Activated CD8-positive, alpha-beta memory T cell treated with anti-CD3 and anti-CD28 coated beads, Interleukin-2, amount 50 U/mL, for 1 hour (primary cell): ENCODE data around the gene HOXB4.

Experiments used
- DNase-seq: peaks from one replicate; pipeline ENCODE4 v3.0.0-alpha.2; 2020; ENCODE audit errors: extremely low read depth

Gene HOXB4

DNA sequence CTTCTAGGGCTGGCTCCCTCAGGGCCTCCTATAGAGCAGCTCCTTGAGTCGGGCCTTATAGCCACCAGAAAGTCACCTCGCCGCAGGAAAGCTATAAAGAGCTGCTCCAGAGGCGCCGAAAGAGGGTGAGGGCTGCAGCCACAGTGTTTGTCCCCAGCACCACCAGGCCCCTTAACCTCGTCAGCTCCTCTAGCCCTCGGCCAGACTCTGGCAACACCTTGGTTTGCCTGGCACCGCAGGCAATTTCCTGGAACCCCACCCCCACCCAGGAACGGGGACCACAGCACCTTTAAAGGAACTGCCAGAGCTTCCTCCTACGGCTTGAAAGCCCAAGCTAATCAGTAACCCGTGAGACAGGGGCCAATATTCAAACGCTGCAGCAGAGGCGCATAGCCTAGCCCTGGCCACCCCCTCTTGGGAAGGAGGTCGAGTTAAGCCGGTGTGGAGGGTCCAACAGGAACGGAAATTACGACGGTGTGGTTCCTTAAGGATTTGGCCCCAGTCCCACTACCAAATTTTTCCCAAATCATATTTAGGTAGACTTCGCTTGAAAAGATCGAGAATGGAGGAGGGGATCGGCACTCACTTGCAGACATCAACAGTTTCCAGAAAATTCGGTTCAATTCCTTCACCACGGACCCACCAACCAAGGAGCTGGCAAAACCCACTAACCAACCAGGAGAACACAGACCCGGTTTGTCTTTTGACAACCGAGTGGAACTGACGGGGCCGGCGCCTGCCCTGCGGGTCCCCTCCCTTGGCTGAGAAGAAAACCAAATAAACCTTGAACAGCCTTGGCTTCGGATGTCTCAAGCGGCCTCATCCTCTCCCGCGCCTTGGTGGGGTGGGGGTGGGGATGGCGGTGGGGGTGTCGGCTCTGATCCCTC, 23.6 kb upstream of the HOXB4 start:
- DNase-seq, result no peak

DNA sequence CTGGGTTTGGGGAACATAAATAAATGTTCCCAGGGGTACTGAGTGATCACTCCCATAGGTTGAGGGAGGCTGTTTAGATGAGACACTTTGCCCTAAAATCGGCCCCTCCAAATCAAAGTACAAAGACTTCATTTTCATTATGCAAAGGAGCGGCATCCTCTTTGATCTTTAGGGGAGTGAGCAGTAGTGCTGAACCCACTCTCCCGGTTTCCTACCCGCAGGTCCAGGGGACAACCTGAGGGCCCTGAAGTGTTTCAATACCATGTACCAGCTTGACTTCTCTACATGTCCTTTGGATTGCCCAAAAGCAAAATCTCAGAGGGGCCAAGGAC, 23.0 kb upstream of the HOXB4 start:
- DNase-seq, result no peak

DNA sequence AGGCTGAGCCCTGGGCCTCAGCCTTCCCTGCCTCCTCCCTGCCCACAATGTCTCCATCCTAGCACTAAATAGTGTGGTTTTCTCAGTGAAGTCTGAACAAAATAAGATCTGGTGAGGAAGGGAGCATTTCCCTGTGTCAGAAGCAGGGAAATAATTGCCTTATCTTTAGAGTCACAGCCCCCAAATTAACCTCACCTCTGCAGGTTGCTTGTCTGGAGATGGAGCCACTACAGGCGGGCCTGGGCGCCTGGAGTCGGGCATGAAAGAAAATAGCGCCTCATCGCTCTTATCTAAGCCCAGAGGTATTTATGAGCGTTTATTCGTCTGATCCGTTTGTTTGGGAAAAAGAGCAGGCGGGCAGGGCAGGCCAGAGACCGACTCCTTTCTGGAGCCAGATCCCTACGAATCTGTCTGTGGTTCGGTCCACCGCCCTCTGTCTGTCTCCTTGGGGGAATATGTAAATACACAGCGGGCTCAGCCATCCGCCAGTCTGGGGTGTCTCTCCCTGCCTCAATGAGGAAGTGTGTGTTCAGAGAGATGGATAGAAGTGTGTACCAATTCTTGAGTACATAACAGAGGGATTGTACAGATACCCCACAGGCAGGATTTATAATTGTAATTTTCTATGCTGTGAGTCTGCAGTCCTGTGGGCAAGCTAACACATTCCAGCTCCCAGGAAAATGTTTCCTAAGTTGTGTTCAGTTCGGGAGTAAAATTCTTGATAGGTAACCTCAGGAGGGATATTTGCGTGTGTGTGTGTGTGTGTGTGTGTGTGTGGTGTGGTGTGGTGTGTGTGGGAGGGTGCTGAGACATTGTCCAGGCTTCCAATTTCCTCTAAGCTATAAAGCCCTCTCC, 22.3 kb upstream of the HOXB4 start:
- DNase-seq, result no peak

GRCh38 chr17:48599354-48599753, 21.2 kb upstream of the HOXB4 start:
- DNase-seq, result no peak

DNA sequence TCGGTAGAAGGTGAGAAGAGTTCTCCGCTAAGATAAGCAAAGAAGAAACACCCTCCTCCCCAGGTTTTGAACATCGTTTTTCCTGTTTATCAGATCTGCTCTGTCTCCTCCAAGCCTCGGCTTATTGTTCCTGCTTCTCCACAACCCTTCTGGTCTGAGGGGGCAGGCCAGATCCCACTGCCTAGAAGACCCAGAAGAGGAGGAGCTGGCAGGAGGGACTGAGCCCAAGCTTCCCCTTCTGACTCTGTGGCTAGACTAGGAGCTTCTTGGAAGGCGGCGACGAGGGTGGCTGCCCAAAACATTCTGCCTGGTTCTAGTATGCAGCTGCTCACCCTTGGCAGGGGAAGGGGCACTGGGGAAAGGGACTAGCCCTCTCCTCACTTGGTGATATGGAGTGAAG, 20.6 kb upstream of the HOXB4 start:
- DNase-seq, result no peak

DNA sequence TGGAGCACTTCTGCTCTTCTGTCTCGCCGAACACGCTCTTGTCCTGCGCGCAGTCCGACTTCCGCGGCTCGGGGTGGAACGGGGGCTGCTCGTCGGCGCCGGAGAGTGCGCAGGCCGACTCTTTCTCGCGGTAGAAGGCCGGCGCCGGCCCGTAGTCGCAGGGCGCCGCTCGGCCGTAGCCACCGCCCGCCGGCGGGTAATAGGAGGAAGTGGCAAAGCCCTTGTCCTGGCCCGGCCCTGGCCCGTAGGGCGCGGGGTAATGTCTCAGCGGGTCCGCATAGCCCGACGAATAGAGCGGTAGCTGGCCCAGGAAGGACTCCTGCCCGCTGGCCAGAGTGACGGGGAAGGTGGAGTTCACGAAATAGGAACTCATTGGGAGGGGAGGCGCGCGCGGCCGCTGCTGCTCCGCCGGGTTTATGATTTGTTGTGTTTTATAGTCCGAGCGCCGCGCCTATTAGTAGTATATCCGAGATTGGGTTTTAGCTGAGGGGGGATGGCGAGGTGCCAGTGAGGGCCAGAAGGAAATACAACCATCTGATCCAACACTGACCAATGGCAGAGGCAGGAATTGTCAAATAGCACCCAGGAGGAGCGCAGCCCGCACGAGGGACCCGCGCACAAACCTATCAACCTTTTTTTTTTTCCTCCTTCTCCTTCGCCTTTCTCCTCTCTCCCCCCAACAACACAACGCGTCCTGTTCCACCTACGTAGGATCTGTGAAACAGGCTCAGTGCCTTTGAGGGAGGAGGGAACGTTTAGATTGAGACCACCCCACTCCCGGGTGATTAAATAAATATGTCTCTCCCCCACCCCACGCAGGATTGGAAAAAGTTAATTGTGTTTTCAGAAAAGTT, 19.9 kb upstream of the HOXB4 start:
- no peak for DNase-seq

GRCh38 chr17:48597528-48597777, 19.3 kb upstream of the HOXB4 start:
- no peak for DNase-seq

GRCh38 chr17:48596735-48597527, 18.8 kb upstream of the HOXB4 start:
- DNase-seq, result no peak

DNA sequence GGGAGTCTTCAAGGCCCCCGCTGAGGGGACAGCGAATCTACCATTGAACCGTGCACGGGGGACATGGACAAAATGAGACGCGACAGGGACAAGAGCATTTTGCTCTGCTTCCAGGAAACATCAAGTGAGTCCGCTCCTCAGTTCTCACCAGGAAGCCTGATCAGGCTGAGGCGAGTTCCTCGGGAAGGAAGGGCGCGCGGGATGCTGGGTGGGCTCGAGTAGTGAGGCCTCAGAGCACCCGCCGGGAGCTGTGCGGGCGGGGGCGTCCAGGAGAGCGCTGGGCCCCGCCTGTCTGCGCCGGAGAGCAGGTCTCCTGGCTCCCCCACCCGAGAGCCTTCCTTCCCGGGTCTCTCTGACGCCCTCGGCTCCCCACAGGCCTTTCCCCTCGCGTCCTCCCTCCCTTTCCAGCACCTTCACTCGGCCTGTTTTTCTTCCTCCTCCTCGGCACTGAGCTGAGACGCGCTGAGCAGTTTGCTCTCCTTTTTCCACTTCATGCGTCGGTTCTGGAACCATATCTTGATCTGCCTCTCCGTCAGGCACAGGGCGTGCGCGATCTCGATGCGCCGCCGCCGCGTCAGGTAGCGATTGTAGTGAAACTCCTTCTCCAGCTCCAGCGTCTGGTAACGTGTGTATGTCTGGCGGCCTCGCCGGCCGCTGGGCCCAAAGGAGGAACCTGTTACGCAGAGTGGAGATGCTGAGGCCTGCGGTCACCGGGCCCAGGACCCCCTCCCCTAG, 18.0 kb upstream of the HOXB4 start:
- DNase-seq, result no peak

- DNase-seq, result no peak
Observed at GRCh38 chr17:48595278-48595999, 17.3 kb upstream of the HOXB4 start.

- DNase-seq, result no peak
Observed at GRCh38 chr17:48594538-48595277, 16.6 kb upstream of the HOXB4 start.

GRCh38 chr17:48593840-48594537, 15.8 kb upstream of the HOXB4 start:
- DNase-seq, result no peak

DNA sequence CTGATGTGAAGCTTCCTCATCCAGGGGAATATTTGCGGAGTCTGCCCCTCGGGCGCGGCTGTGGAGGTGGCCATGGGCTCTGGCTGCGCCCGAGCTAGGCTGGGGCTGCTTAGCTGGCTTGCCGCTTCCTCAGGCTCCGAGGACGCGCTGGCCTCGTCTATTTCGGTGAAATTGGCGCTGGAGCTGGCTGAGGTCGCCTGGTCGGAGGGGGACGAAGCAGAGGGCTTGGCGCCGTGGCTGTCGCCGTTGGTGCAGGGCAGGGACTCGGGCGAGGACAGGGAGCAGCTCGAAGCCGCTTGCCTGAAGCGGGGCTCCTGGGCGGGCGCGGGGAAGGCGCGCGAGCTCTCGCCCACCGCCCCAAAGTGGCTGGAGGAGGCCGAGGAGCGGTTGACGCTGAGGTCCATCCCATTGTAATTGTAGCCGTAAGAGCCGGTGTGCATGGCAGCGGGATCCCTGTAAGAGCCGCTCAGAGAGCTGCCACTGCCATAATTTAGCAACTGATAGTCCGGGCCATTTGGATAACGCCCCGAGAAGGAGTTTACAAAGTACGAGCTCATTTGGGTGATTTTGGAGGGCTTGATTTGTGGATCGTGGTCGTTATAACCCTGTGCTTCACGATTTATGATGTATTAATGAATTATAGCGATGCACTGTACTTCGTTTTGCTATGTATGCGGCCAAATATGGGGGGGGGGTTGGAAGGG, 15.1 kb upstream of the HOXB4 start, which contains the start of gene HOXB5:
Gene HOXB5 (minus strand): TSS at position 654 of the 704 bp plus-strand sequence. CDS start 97 bp downstream, at position 557.
- no peak for DNase-seq

GRCh38 chr17:48592577-48592976, 14.4 kb upstream of the HOXB4 start:
- DNase-seq, result no peak

DNA sequence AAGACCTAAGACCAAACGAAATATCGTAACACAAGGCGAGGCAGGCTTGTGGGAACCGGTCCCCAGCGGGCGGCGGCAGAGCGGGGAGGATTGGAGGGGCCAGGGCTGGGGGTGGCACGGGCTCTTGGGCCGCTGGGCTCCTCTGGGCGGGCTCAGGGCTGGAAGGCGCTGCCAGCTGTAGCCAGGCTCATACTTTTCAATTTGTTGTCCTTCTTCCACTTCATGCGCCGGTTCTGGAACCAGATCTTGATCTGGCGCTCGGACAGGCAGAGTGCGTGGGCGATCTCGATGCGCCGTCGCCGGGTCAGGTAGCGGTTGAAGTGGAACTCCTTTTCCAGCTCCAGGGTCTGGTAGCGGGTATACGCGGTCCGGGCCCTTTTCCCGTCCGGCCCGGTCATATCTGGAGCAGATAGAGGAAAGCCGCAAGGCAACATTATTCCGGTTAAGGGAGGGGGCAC, 13.9 kb upstream of the HOXB4 start:
- DNase-seq, result no peak

GRCh38 chr17:48591255-48592056, 13.3 kb upstream of the HOXB4 start:
- no peak for DNase-seq

DNA sequence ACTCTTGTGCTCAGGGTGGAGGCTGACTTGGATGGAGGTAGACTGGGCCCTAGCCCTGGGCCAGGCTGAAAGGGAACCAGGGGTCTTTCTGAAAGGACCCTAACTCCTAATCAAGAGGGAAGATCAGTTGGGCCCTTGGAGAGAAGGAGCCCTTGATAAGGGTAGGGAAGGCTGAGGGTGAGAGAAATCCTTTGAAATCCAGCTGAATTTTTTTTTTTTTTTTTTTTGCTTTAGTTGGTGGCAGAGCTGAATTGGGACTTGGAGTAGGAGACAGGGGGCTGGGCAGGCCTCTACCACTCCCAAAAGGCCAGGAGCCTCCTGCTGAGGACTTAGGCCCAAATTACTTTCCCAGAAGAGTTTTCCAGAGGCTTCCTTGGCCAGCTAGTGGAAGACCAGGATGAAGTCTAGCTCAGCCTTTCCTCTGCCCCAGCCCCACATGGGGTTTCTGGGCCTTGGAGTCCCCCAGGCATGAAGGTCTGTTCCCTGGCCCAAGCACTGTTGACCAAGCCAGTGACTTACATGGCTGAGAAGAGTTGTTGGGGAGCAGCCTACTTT, 12.5 kb upstream of the HOXB4 start:
- DNase-seq, result no peak
